H9 (cell line): Measurements from ENCODE around the gene CABLES1. TPM values are rescaled to one million over a fixed set of nuclear protein-coding genes. Genes with fewer than 3 reads are reported as not detected.

Experiments used
- DNase-seq: peaks from one replicate; pipeline ENCODE4 v3.0.0-alpha.2; 2017
- H2AFZ ChIP-seq: one replicate; pipeline ENCODE4 v1.6.1; 2013; ENCODE audit warnings: mild to moderate bottlenecking, low read length, control low read depth, moderate library complexity
- H2AK5ac ChIP-seq: 2 replicates; pipeline ENCODE4 v1.6.1; 2013; ENCODE audit warnings: low read length, control low read depth, mixed read lengths; ENCODE audit not compliant: insufficient read length
- H2BK120ac ChIP-seq: one replicate; pipeline ENCODE4 v1.6.1; 2013; ENCODE audit warnings: low read depth, mild to moderate bottlenecking, low read length, control low read depth, inconsistent platforms; ENCODE audit not compliant: poor library complexity, severe bottlenecking
- H2BK12ac ChIP-seq: 2 replicates; pipeline ENCODE4 v1.6.1; 2013; ENCODE audit warnings: low read length, control low read depth, mixed read lengths, low read depth; ENCODE audit not compliant: insufficient read length
- H2BK15ac ChIP-seq: 2 replicates; pipeline ENCODE4 v1.6.1; 2013; ENCODE audit warnings: low read depth, low read length, control low read depth
- H2BK20ac ChIP-seq: one replicate; pipeline ENCODE4 v1.6.1; 2013; ENCODE audit warnings: low read depth, mild to moderate bottlenecking, low read length, control low read depth, inconsistent platforms; ENCODE audit not compliant: poor library complexity, severe bottlenecking
- H2BK5ac ChIP-seq: 2 replicates; pipeline ENCODE4 v1.6.1; 2013; ENCODE audit warnings: low read length, control low read depth, mixed read lengths; ENCODE audit not compliant: insufficient read length
- H3K14ac ChIP-seq: 2 replicates; pipeline ENCODE4 v1.6.1; 2013; ENCODE audit warnings: low read length, control low read depth; ENCODE audit not compliant: insufficient read depth
- H3K18ac ChIP-seq: 2 replicates; pipeline ENCODE4 v1.6.1; 2013; ENCODE audit warnings: low read depth, mild to moderate bottlenecking, mixed read lengths, low read length, control low read depth; ENCODE audit not compliant: insufficient read length
- H3K23ac ChIP-seq: 2 replicates; pipeline ENCODE4 v1.6.1; 2013; ENCODE audit warnings: low read length, control low read depth, mixed read lengths, low read depth; ENCODE audit not compliant: insufficient read length
- H3K23me2 ChIP-seq: 2 replicates; pipeline ENCODE4 v1.6.1; 2013; ENCODE audit warnings: low read depth, mild to moderate bottlenecking, mixed read lengths, low read length, control low read depth; ENCODE audit not compliant: insufficient read length, poor library complexity, severe bottlenecking
- H3K27ac ChIP-seq: 2 replicates; pipeline ENCODE4 v1.5.1; 2013; ENCODE audit warnings: low read length, control low read depth, mixed read lengths, low read depth; ENCODE audit not compliant: insufficient read length
- H3K27me3 ChIP-seq: 2 replicates; pipeline ENCODE4 v1.6.1; 2013; ENCODE audit warnings: low read length, control low read depth, inconsistent platforms; ENCODE audit not compliant: insufficient read depth
- H3K4ac ChIP-seq: 2 replicates; pipeline ENCODE4 v1.6.1; 2013; ENCODE audit warnings: low read depth, mild to moderate bottlenecking, control low read depth, inconsistent platforms, low read length, moderate library complexity
- H3K4me1 ChIP-seq: 2 replicates; pipeline ENCODE4 v1.6.1; 2013; ENCODE audit warnings: low read length, control low read depth, inconsistent platforms; ENCODE audit not compliant: insufficient read depth
- H3K4me2 ChIP-seq: 2 replicates; pipeline ENCODE4 v1.6.1; 2013; ENCODE audit warnings: low read length, control low read depth, mixed read lengths; ENCODE audit not compliant: insufficient read length, insufficient read depth
- H3K56ac ChIP-seq: 2 replicates; pipeline ENCODE4 v1.6.1; 2013; ENCODE audit warnings: low read depth, mild to moderate bottlenecking, mixed read lengths, low read length, control low read depth; ENCODE audit not compliant: insufficient read length
- H3K79me1 ChIP-seq: 2 replicates; pipeline ENCODE4 v1.6.1; 2013; ENCODE audit warnings: low read depth, mild to moderate bottlenecking, moderate library complexity, low read length, control low read depth, inconsistent platforms; ENCODE audit not compliant: insufficient read depth, poor library complexity, severe bottlenecking
- H3K79me2 ChIP-seq: 2 replicates; pipeline ENCODE4 v1.6.1; 2013; ENCODE audit warnings: low read length, control low read depth, inconsistent platforms; ENCODE audit not compliant: insufficient read depth
- H3K9ac ChIP-seq: 2 replicates; pipeline ENCODE4 v1.6.1; 2013; ENCODE audit warnings: low read length, control low read depth, mixed read lengths; ENCODE audit not compliant: insufficient read length; ENCODE audit errors: extremely low read depth
- H3K9me3 ChIP-seq: one replicate; pipeline ENCODE4 v1.6.1; 2013; ENCODE audit warnings: low read depth, low read length, inconsistent platforms; ENCODE audit not compliant: control insufficient read depth
- H3T11ph ChIP-seq: one replicate; pipeline ENCODE4 v1.6.1; 2013; ENCODE audit warnings: mild to moderate bottlenecking, low read length, control low read depth, inconsistent platforms
- H4K20me1 ChIP-seq: one replicate; pipeline ENCODE4 v1.6.1; 2013; ENCODE audit not compliant: control insufficient read depth, insufficient read length, insufficient read depth
- H4K5ac ChIP-seq: 2 replicates; pipeline ENCODE4 v1.6.1; 2013; ENCODE audit warnings: low read depth, mild to moderate bottlenecking, mixed read lengths, low read length, control low read depth; ENCODE audit not compliant: insufficient read length
- H4K8ac ChIP-seq: replicated peaks from 2 replicates; pipeline ENCODE4 v1.6.1; 2013; ENCODE audit warnings: low read length, control low read depth, mixed read lengths, low read depth; ENCODE audit not compliant: insufficient read length
- H4K91ac ChIP-seq: 2 replicates; pipeline ENCODE4 v1.6.1; 2013; ENCODE audit warnings: low read depth, mild to moderate bottlenecking, moderate library complexity, mixed read lengths, low read length, control low read depth; ENCODE audit not compliant: insufficient read length
- H3K27ac Mint-ChIP-seq, 3 experiments: 2 replicates in 2 of 3; 3 replicates in 1 of 3; pipeline ENCODE4 v1.8.0; 2020 to 2021; ENCODE audit warnings: mixed read lengths in 3 of 3, mild to moderate bottlenecking in 1 of 3, moderate library complexity in 1 of 3
- H3K27me3 Mint-ChIP-seq: 2 replicates; pipeline ENCODE4 v1.8.0; 2021; ENCODE audit warnings: low read depth, mild to moderate bottlenecking, moderate library complexity, mixed read lengths
- H3K36me3 Mint-ChIP-seq, 3 experiments: 2 replicates in 2 of 3; 3 replicates in 1 of 3; pipeline ENCODE4 v1.8.0; 2020 to 2021; ENCODE audit warnings: low read depth in 3 of 3, mixed read lengths in 3 of 3; ENCODE audit not compliant: insufficient read depth in 1 of 3
- H3K4me1 Mint-ChIP-seq, 2 experiments: 2 replicates each; pipeline ENCODE4 v1.8.0; 2020; ENCODE audit warnings: mixed read lengths in 2 of 2
- H3K4me3 Mint-ChIP-seq, 2 experiments: 2 replicates in 1 of 2; 3 replicates in 1 of 2; pipeline ENCODE4 v1.8.0; 2020 to 2021; ENCODE audit warnings: mild to moderate bottlenecking in 2 of 2, mixed read lengths in 2 of 2, moderate library complexity in 1 of 2
- H3K9me3 Mint-ChIP-seq, 2 experiments: 2 replicates in 1 of 2; 3 replicates in 1 of 2; pipeline ENCODE4 v1.8.0; 2020; ENCODE audit warnings: mild to moderate bottlenecking in 2 of 2, mixed read lengths in 2 of 2, moderate library complexity in 1 of 2
- CTCF ChIP-seq: fragments of 200-600 bp; sonication (generic); conservative IDR thresholded peaks from 3 replicates; pipeline ENCODE4 v1.8.0; 2021; ENCODE audit warnings: antibody characterized with exemption, mild to moderate bottlenecking
- WGBS: extraction: QIAGEN DNeasy Blood & Tissue Kit; methylation state at CpG from one replicate; pipeline ENCODE4 v1.1.7; 2013; ENCODE audit warnings: missing lambda C conversion rate, low lambda C conversion rate, mixed read lengths; ENCODE audit not compliant: insufficient read length; ENCODE audit errors: extremely low coverage; 5-methylcytosine and 5-hydroxymethylcytosine counted together
- total RNA-seq: library from RNA; stranded (reverse); gene quantifications from 2 replicates; pipeline ENCODE4 v1.2.1, GENCODE V29; 2021

The CABLES1 gene
- total RNA-seq, 1 experiment from 2014 or later, result 27.1 TPM

GRCh38 chr18:23127090-23127489, 8.2 kb upstream of the CABLES1 start:
- no peak for TF ChIP-seq CTCF
- Histone ChIP-seq H3T11ph (no peak overlapping the region), H3K9ac (no peak overlapping the region), H4K5ac (no peak overlapping the region), H2BK15ac (no peak overlapping the region), H3K56ac (no peak overlapping the region), H2AK5ac (no peak overlapping the region), H2BK20ac (no peak overlapping the region), H3K18ac (no peak overlapping the region), H3K27me3 (no peaks in the 10 kb centered on the region), H3K79me2 (no peaks in the 10 kb centered on the region), H3K4me1 (no peaks in the 10 kb centered on the region; the same call in 1 of the 2 replicates), H4K20me1 (no peaks in the 10 kb centered on the region), H3K14ac (no peak overlapping the region), H2BK120ac (no peak overlapping the region), H3K79me1 (no peaks in the 10 kb centered on the region), H4K8ac (no peak overlapping the region), H3K27ac (no peak overlapping the region), H3K23me2 (no peaks in the 10 kb centered on the region), H3K4me2 (no peak overlapping the region), H4K91ac (no peak overlapping the region), H2AFZ (no peak overlapping the region), H3K9me3 (no peaks in the 10 kb centered on the region), H3K4ac (no peak overlapping the region), H3K23ac (no peak overlapping the region), H2BK5ac (no peak overlapping the region), H2BK12ac (no peak overlapping the region)
- no peaks in the 10 kb centered on the region for H3K36me3 Mint-ChIP-seq
- H3K4me3 Mint-ChIP-seq, result no peak overlapping the region
- WGBS, result no CpG with 5 or more reads among the region's 6 CpGs
- DNase-seq, result no peak
- peaks cover 21 to 28% of the 10 kb centered on the region in 2 experiments for H3K4me1 Mint-ChIP-seq
- no peaks in the 10 kb centered on the region for H3K9me3 Mint-ChIP-seq
- peaks cover 8% of the 10 kb centered on the region for H3K27me3 Mint-ChIP-seq
- H3K27ac Mint-ChIP-seq, result no peak overlapping the region
